Caco-2 (cell line): Measurements from ENCODE around the gene TSPAN9. TPM values are rescaled to one million over a fixed set of nuclear protein-coding genes. Genes with fewer than 3 reads are reported as not detected.

Experiments
- BruUV-seq: library from RNA; stranded (reverse); fragments of 400-500 nt; replicated peaks from 2 replicates; lab custom pipeline; 2021; lab: Mats Ljungman, UMichigan
- CTCF ChIA-PET: fragments of 300-600 bp; sonication (Branson Sonifier 250); formaldehyde crosslinking; loops from one replicate; lab custom pipeline; 2022; ENCODE audit warnings: antibody characterized with exemption; lab: Charles Lee
- POLR2A ChIA-PET: fragments of 300-600 bp; sonication (Branson Sonifier 250); formaldehyde crosslinking; loops from one replicate; lab custom pipeline; 2022; ENCODE audit warnings: antibody characterized with exemption; lab: Charles Lee
- DNase-seq, 2 experiments: peaks; one replicate each; pipeline versions ENCODE4 v3.0.0 to v3.0.0-alpha.2; 2020 to 2022
- H3K27me3 ChIP-seq: replicated peaks from 2 replicates; pipeline ENCODE4 v1.6.0; 2011; ENCODE audit warnings: low read length; ENCODE audit not compliant: control insufficient read depth, insufficient read depth
- H3K36me3 ChIP-seq: 2 replicates; pipeline ENCODE4 v1.5.1; 2011; ENCODE audit warnings: low read length; ENCODE audit not compliant: control insufficient read depth, insufficient read depth
- H3K4me1 ChIP-seq: fragments of 250-450 bp; sonication (Bioruptor Pico); 2 replicates; pipeline ENCODE4 v1.5.1; 2020; ENCODE audit warnings: mild to moderate bottlenecking
- H3K4me3 ChIP-seq: 2 replicates; pipeline ENCODE4 v1.5.1; 2011; ENCODE audit warnings: low read depth, mild to moderate bottlenecking, control low read depth, low read length
- H3K9me3 ChIP-seq: fragments of 250-450 bp; sonication (Bioruptor Pico); 2 replicates; pipeline ENCODE4 v1.5.1; 2020; ENCODE audit warnings: mild to moderate bottlenecking, moderate library complexity
- H3K27ac Mint-ChIP-seq: one replicate; pipeline ENCODE4 v1.8.0; 2022; ENCODE audit warnings: mixed read lengths; ENCODE audit not compliant: unreplicated experiment
- H3K27me3 Mint-ChIP-seq: one replicate; pipeline ENCODE4 v1.8.0; 2022; ENCODE audit warnings: mixed read lengths; ENCODE audit not compliant: insufficient read depth, unreplicated experiment
- H3K36me3 Mint-ChIP-seq: one replicate; pipeline ENCODE4 v1.8.0; 2022; ENCODE audit warnings: mild to moderate bottlenecking, mixed read lengths; ENCODE audit not compliant: insufficient read depth, unreplicated experiment
- H3K4me1 Mint-ChIP-seq: one replicate; pipeline ENCODE4 v1.8.0; 2022; ENCODE audit warnings: low read depth, mixed read lengths; ENCODE audit not compliant: unreplicated experiment
- H3K4me3 Mint-ChIP-seq: one replicate; pipeline ENCODE4 v1.8.0; 2022; ENCODE audit warnings: mild to moderate bottlenecking, moderate library complexity, mixed read lengths; ENCODE audit not compliant: unreplicated experiment
- H3K9me3 Mint-ChIP-seq: one replicate; pipeline ENCODE4 v1.8.0; 2022; ENCODE audit warnings: mixed read lengths; ENCODE audit not compliant: unreplicated experiment
- intact Hi-C: fragments of 100-400 bp; cut with micrococcal nuclease; formaldehyde crosslinking; loops from one replicate; pipeline ENCODE4 v1.10.0; 2022; ENCODE audit not compliant: unreplicated experiment
- total RNA-seq: library from RNA; stranded (reverse); gene quantifications from 2 replicates; pipeline ENCODE4 v1.2.3, GENCODE V29; 2022
- TF ChIP-seq, protein P1 (sequence below), 2 experiments: fragments of 200-600 bp in 1 of 2; IDR thresholded peaks; 1 replicate in 1 of 2; 2 replicates in 1 of 2; pipeline versions ENCODE4 v1.5.1 to v1.8.0; 2011 to 2022; ENCODE audit warnings: antibody characterized with exemption in 1 of 2, control low read depth in 1 of 2, inconsistent platforms in 1 of 2, low read depth in 1 of 2, low read length in 1 of 2, mild to moderate bottlenecking in 1 of 2, moderate library complexity in 1 of 2; ENCODE audit not compliant: insufficient read depth in 1 of 2, severe bottlenecking in 1 of 2, unreplicated experiment in 1 of 2

Gene TSPAN9
- total RNA-seq, 1 experiment from 2014 or later: 49.1 TPM

- no peak overlapping the region for H3K4me3 ChIP-seq
- ChIA-PET POLR2A (no interaction called here), CTCF (no interaction called here)
- H3K36me3 Mint-ChIP-seq: peaks cover 6% of the 10 kb centered on the region
- H3K9me3 ChIP-seq: peaks cover 2% of the 10 kb centered on the region
- H3K27me3 Mint-ChIP-seq: no peaks in the 10 kb centered on the region
- peaks cover 18% of the 10 kb centered on the region for H3K4me1 ChIP-seq
- TF ChIP-seq, protein P1, sequence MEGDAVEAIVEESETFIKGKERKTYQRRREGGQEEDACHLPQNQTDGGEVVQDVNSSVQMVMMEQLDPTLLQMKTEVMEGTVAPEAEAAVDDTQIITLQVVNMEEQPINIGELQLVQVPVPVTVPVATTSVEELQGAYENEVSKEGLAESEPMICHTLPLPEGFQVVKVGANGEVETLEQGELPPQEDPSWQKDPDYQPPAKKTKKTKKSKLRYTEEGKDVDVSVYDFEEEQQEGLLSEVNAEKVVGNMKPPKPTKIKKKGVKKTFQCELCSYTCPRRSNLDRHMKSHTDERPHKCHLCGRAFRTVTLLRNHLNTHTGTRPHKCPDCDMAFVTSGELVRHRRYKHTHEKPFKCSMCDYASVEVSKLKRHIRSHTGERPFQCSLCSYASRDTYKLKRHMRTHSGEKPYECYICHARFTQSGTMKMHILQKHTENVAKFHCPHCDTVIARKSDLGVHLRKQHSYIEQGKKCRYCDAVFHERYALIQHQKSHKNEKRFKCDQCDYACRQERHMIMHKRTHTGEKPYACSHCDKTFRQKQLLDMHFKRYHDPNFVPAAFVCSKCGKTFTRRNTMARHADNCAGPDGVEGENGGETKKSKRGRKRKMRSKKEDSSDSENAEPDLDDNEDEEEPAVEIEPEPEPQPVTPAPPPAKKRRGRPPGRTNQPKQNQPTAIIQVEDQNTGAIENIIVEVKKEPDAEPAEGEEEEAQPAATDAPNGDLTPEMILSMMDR (IDR thresholded peaks at IDR 0.05; ENCODE audit: insufficient read depth in 1 of 2, low read depth in 1 of 2, low read length in 1 of 2, severe bottlenecking in 1 of 2, unreplicated experiment in 1 of 2): no peak
- H3K27ac Mint-ChIP-seq: no peak overlapping the region
- DNase-seq: no peak
- intact Hi-C loops: loop anchor here (5.0 kb wide), 1 partner anchor 48 kb away; no protein-coding TSS in a partner anchor
- H3K4me3 Mint-ChIP-seq: no peak overlapping the region
- H3K9me3 Mint-ChIP-seq: no peaks in the 10 kb centered on the region
- no TSS peak for BruUV-seq
- H3K36me3 ChIP-seq: no peaks in the 10 kb centered on the region
- H3K27me3 ChIP-seq: no peaks in the 10 kb centered on the region
- peaks cover 7% of the 10 kb centered on the region for H3K4me1 Mint-ChIP-seq
These were observed 7.5 kb upstream of the TSPAN9 start for GRCh38 chr12:3069714-3070113.

- BruUV-seq: no TSS peak
- CTCF ChIA-PET: interaction anchor here (1.1 to 1.5 kb wide), 3 partner anchors 33 to 205 kb away, joined by 3 to 6 read pairs (median 5); no protein-coding TSS in a partner anchor
- POLR2A ChIA-PET: no interaction called here
- Histone ChIP-seq H3K9me3 (no peaks in the 10 kb centered on the region), H3K4me1 (peaks cover 4% of the 10 kb centered on the region; the same call in 1 of the 2 replicates), H3K27me3 (no peaks in the 10 kb centered on the region), H3K36me3 (no peaks in the 10 kb centered on the region), H3K4me3 (no peak overlapping the region)
- DNase-seq: peak in 1 of 2 experiments; percentile 48
- Mint-ChIP-seq H3K36me3 (peaks cover 6% of the 10 kb centered on the region), H3K4me1 (peaks cover 7% of the 10 kb centered on the region), H3K4me3 (no peak overlapping the region), H3K9me3 (no peaks in the 10 kb centered on the region), H3K27ac (no peak overlapping the region), H3K27me3 (no peaks in the 10 kb centered on the region)
- intact Hi-C loops: loop anchor here (5.0 kb wide), 1 partner anchor 46 kb away; no protein-coding TSS in a partner anchor
- TF ChIP-seq, protein P1 (IDR thresholded peaks at IDR 0.05; ENCODE audit: insufficient read depth in 1 of 2, low read depth in 1 of 2, low read length in 1 of 2, severe bottlenecking in 1 of 2, unreplicated experiment in 1 of 2): no peak
These were observed 6.1 kb upstream of the TSPAN9 start for GRCh38 chr12:3071107-3071506.

DNA sequence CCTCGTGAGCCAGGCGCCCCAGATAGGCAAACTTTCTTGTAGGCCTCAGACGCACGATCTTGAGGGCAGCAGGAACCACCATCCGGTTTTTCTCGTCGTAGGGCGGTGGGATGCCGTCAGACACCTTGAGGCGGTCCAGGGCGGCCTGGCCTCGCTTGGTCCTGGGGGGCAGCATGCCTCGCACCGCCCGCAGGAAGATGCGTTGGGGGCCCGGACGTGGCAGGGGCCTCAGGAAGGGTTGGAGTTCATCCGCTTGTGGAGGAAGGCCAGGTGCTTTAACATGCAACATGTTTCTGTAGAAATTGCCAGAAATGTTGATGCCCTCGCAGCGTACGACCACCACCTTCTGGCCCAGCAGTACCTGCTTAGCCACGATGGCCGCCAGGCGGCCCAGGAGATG, 5.5 kb upstream of the TSPAN9 start:
- intact Hi-C loops: loop anchor here (5.0 kb wide), 1 partner anchor 46 kb away; no protein-coding TSS in a partner anchor
- H3K4me1 Mint-ChIP-seq: peaks cover 7% of the 10 kb centered on the region
- CTCF ChIA-PET: interaction anchor here (0.6 to 1.5 kb wide), 3 partner anchors 63 to 204 kb away, joined by 3 to 6 read pairs (median 5); no protein-coding TSS in a partner anchor

More for the DNA sequence above, 5.5 kb upstream of the TSPAN9 start:
- Histone ChIP-seq H3K4me3 (no peak overlapping the region), H3K4me1 (peaks cover 5% of the 10 kb centered on the region; the same call in 1 of the 2 replicates), H3K9me3 (no peaks in the 10 kb centered on the region), H3K27me3 (no peaks in the 10 kb centered on the region), H3K36me3 (no peaks in the 10 kb centered on the region)
- H3K27ac Mint-ChIP-seq: no peak overlapping the region
- no TSS peak for BruUV-seq
- peaks cover 6% of the 10 kb centered on the region for H3K36me3 Mint-ChIP-seq
- DNase-seq: no peak
- TF ChIP-seq, protein P1 (IDR thresholded peaks at IDR 0.05; ENCODE audit: insufficient read depth in 1 of 2, low read depth in 1 of 2, low read length in 1 of 2, severe bottlenecking in 1 of 2, unreplicated experiment in 1 of 2): no peak
- POLR2A ChIA-PET: no interaction called here
- no peaks in the 10 kb centered on the region for H3K27me3 Mint-ChIP-seq
- no peak overlapping the region for H3K4me3 Mint-ChIP-seq
- H3K9me3 Mint-ChIP-seq: no peaks in the 10 kb centered on the region
